Brain microvascular endothelial cell (primary cell): Measurements from ENCODE around the gene GDPD5.
A peak's percentile ranks its signal among the peaks of the same experiment; 100 is the strongest.

Source experiments
- DNase-seq: peaks from one replicate; pipeline ENCODE4 v3.0.0-alpha.2; 2020
- H3K27ac ChIP-seq: fragments of 250-450 bp; sonication (Bioruptor Pico); 2 replicates; pipeline ENCODE4 v1.5.1; 2020; ENCODE audit warnings: mild to moderate bottlenecking, moderate library complexity
- H3K27me3 ChIP-seq: fragments of 250-450 bp; sonication (Bioruptor Pico); replicated peaks from 2 replicates; pipeline ENCODE4 v1.5.1; 2020; ENCODE audit warnings: mild to moderate bottlenecking
- H3K36me3 ChIP-seq: fragments of 250-450 bp; sonication (Bioruptor Pico); replicated peaks from 2 replicates; pipeline ENCODE4 v1.5.1; 2020; ENCODE audit warnings: mild to moderate bottlenecking
- H3K4me3 ChIP-seq: 2 replicates; pipeline ENCODE4 v1.5.1; 2011; ENCODE audit warnings: low read depth, mild to moderate bottlenecking, control low read depth, low read length, moderate library complexity
- CTCF ChIP-seq: IDR thresholded peaks from 2 replicates; pipeline ENCODE4 v1.5.1; 2011; ENCODE audit warnings: low read depth, mild to moderate bottlenecking, moderate library complexity, low read length, control low read depth, inconsistent platforms; ENCODE audit errors: missing control alignments
- in situ Hi-C: cut with HindIII; loops from 2 replicates; pipeline ENCODE4 v1.10.0; 2017; ENCODE audit warnings: low sequenced_read_pairs, low pct_ligation_motif_present

Gene GDPD5

GRCh38 chr11:75554258-75555022, 28.7 kb upstream of the GDPD5 start:
- peak; percentile 99 for DNase-seq
- H3K4me3 ChIP-seq, result peak overlapping the region; percentile 37
- H3K36me3 ChIP-seq, result no peaks in the 10 kb centered on the region
- no peaks in the 10 kb centered on the region for H3K27me3 ChIP-seq
- peak overlapping the region; percentile 70 for H3K27ac ChIP-seq
- in situ Hi-C loops, result no loop called here
- TF ChIP-seq CTCF, result no peak

GRCh38 chr11:75553889-75554257, 28.1 kb upstream of the GDPD5 start:
- Histone ChIP-seq H3K4me3 (no peak overlapping the region), H3K36me3 (no peaks in the 10 kb centered on the region), H3K27me3 (no peaks in the 10 kb centered on the region), H3K27ac (peak overlapping the region; percentile 33)
- no peak for DNase-seq
- in situ Hi-C loops, result no loop called here
- TF ChIP-seq CTCF, result no peak

- in situ Hi-C loops, result no loop called here
- Histone ChIP-seq H3K4me3 (no peak overlapping the region), H3K36me3 (no peaks in the 10 kb centered on the region), H3K27ac (no peak overlapping the region), H3K27me3 (no peaks in the 10 kb centered on the region)
- no peak for TF ChIP-seq CTCF
- no peak for DNase-seq
Observed at GRCh38 chr11:75553182-75553581, 27.4 kb upstream of the GDPD5 start.

GRCh38 chr11:75549370-75549958, 23.7 kb upstream of the GDPD5 start:
- H3K4me3 ChIP-seq, result no peak overlapping the region
- H3K27me3 ChIP-seq, result no peaks in the 10 kb centered on the region
- H3K36me3 ChIP-seq, result no peaks in the 10 kb centered on the region
- DNase-seq, result no peak
- in situ Hi-C loops, result no loop called here
- H3K27ac ChIP-seq, result no peak overlapping the region
- TF ChIP-seq CTCF, result no peak

GRCh38 chr11:75548595-75549272, 23.0 kb upstream of the GDPD5 start:
- in situ Hi-C loops, result no loop called here
- no peaks in the 10 kb centered on the region for H3K36me3 ChIP-seq
- H3K4me3 ChIP-seq, result no peak overlapping the region
- H3K27me3 ChIP-seq, result no peaks in the 10 kb centered on the region
- DNase-seq, result no peak
- TF ChIP-seq CTCF, result no peak
- no peak overlapping the region for H3K27ac ChIP-seq
